GM23338 (cell line): ENCODE measurements around the gene MTHFD1. TPM values are rescaled to one million over a fixed set of nuclear protein-coding genes. Genes with fewer than 3 reads are reported as not detected.

Experiments used
- ATAC-seq: fragments of 200-7000 bp; cut with Tn5 transposase; 3 replicates; pipeline ENCODE4 v1.9.1; 2020
- DNase-seq: peaks from one replicate; pipeline ENCODE4 v3.0.0-alpha.2; 2015; ENCODE audit warnings: low spot score
- H2AFZ ChIP-seq: fragments of 200-600 bp; sonication (generic); 2 replicates; pipeline ENCODE4 v1.8.0; 2016; ENCODE audit warnings: antibody characterized with exemption, mild to moderate bottlenecking, moderate library complexity
- H3F3A ChIP-seq: fragments of 200-600 bp; sonication (generic); replicated peaks from 2 replicates; pipeline ENCODE4 v1.8.0; 2017; ENCODE audit warnings: antibody characterized with exemption, mixed run types, low read depth
- H3K27ac ChIP-seq: fragments of 200-600 bp; sonication (generic); 2 replicates; pipeline ENCODE4 v1.6.1; 2016; ENCODE audit warnings: low read depth
- H3K27me3 ChIP-seq: fragments of 200-600 bp; sonication (generic); 2 replicates; pipeline ENCODE4 v1.8.0; 2016; ENCODE audit warnings: mild to moderate bottlenecking, mixed run types, moderate library complexity; ENCODE audit not compliant: insufficient read depth
- H3K36me3 ChIP-seq: fragments of 200-600 bp; sonication (generic); 2 replicates; pipeline ENCODE4 v1.8.0; 2016; ENCODE audit warnings: mild to moderate bottlenecking; ENCODE audit not compliant: insufficient read depth
- H3K4me1 ChIP-seq: fragments of 200-600 bp; sonication (generic); 2 replicates; pipeline ENCODE4 v1.8.0; 2016; ENCODE audit warnings: mild to moderate bottlenecking, moderate library complexity; ENCODE audit not compliant: insufficient read depth
- H3K4me2 ChIP-seq: fragments of 200-600 bp; sonication (generic); 2 replicates; pipeline ENCODE4 v1.7.1; 2017; ENCODE audit warnings: mixed run types
- H3K4me3 ChIP-seq: fragments of 200-600 bp; sonication (generic); 2 replicates; pipeline ENCODE4 v1.6.1; 2016; ENCODE audit warnings: mixed run types
- H3K79me2 ChIP-seq: fragments of 200-600 bp; sonication (generic); replicated peaks from 2 replicates; pipeline ENCODE4 v1.8.0; 2017; ENCODE audit warnings: mild to moderate bottlenecking; ENCODE audit not compliant: insufficient read depth
- H3K9me2 ChIP-seq: fragments of 200-600 bp; sonication (generic); 2 replicates; pipeline ENCODE4 v1.8.0; 2017; ENCODE audit not compliant: insufficient read depth
- H4K20me1 ChIP-seq: fragments of 200-600 bp; sonication (generic); replicated peaks from 2 replicates; pipeline ENCODE4 v1.8.0; 2017; ENCODE audit warnings: mild to moderate bottlenecking; ENCODE audit not compliant: insufficient read depth
- H3K27ac Mint-ChIP-seq: 2 replicates; pipeline ENCODE4 v1.8.0; 2020; ENCODE audit warnings: inconsistent platforms, mild to moderate bottlenecking, moderate library complexity, mixed read lengths
- H3K27me3 Mint-ChIP-seq: 3 replicates; pipeline ENCODE4 v1.8.0; 2022; ENCODE audit warnings: low read depth, mild to moderate bottlenecking, moderate library complexity, mixed read lengths, inconsistent platforms; ENCODE audit not compliant: insufficient read depth, poor library complexity
- H3K36me3 Mint-ChIP-seq: 3 replicates; pipeline ENCODE4 v1.8.0; 2021; ENCODE audit warnings: low read depth, mild to moderate bottlenecking, inconsistent platforms, moderate library complexity, mixed read lengths
- H3K4me1 Mint-ChIP-seq: 3 replicates; pipeline ENCODE4 v1.8.0; 2020; ENCODE audit warnings: mild to moderate bottlenecking, inconsistent platforms, mixed read lengths
- H3K4me3 Mint-ChIP-seq: 3 replicates; pipeline ENCODE4 v1.8.0; 2021; ENCODE audit warnings: moderate library complexity, mild to moderate bottlenecking, inconsistent platforms, mixed read lengths
- H3K9me3 Mint-ChIP-seq: 3 replicates; pipeline ENCODE4 v1.8.0; 2020; ENCODE audit warnings: moderate library complexity, mild to moderate bottlenecking, inconsistent platforms, mixed read lengths
- CREB1 ChIP-seq: fragments of 250-450 bp; sonication (Bioruptor Pico); IDR thresholded peaks from 2 replicates; pipeline ENCODE4 v1.5.0; 2020; ENCODE audit warnings: low read depth, mild to moderate bottlenecking, moderate library complexity
- EZH2phosphoT487 ChIP-seq: fragments of 200-600 bp; sonication (generic); IDR thresholded peaks from one replicate; pipeline ENCODE4 v1.8.1; 2018; ENCODE audit warnings: antibody characterized with exemption; ENCODE audit not compliant: unreplicated experiment
- JUNB ChIP-seq: IDR thresholded peaks from one replicate; pipeline ENCODE4 v1.6.1; 2016; ENCODE audit warnings: antibody characterized with exemption; ENCODE audit not compliant: unreplicated experiment
- ZNF114 ChIP-seq: fragments of 250-450 bp; sonication (Bioruptor Pico); IDR thresholded peaks from 2 replicates; pipeline ENCODE4 v1.5.0; 2020; ENCODE audit warnings: mild to moderate bottlenecking, moderate library complexity
- ZNF331 ChIP-seq: fragments of 250-450 bp; sonication (Bioruptor Pico); IDR thresholded peaks from 2 replicates; pipeline ENCODE4 v1.5.0; 2020; ENCODE audit warnings: low read depth, mild to moderate bottlenecking, moderate library complexity
- polyA plus RNA-seq: library from polyadenylated mRNA; unstranded; fragments of >200 nt; fragmentation: Nextera tagmentation; extraction: Ambion mirVana; gene quantifications from 2 replicates; pipeline ENCODE4 v1.2.1, GENCODE V29; 2016
- total RNA-seq: library from RNA; depleted of rRNA; stranded (reverse); fragments of >200 nt; shearing (Covaris generic); gene quantifications from 2 replicates; pipeline ENCODE4 v1.2.3, GENCODE V29; 2014
- TF ChIP-seq, protein P1 (sequence below), 2 experiments: fragments of 200-600 bp in 1 of 2; sonication (generic) in 1 of 2; conservative IDR thresholded peaks; 2 replicates each; pipeline versions ENCODE4 v1.5.1 to v1.6.1; 2016 to 2017; ENCODE audit warnings: antibody characterized with exemption in 2 of 2, low read depth in 2 of 2, mild to moderate bottlenecking in 2 of 2, moderate library complexity in 1 of 2
- TF ChIP-seq, protein P2 (sequence below): IDR thresholded peaks from 2 replicates; pipeline ENCODE4 v1.6.1; 2016; ENCODE audit warnings: antibody characterized with exemption
- TF ChIP-seq, protein P3 (sequence below): IDR thresholded peaks from one replicate; pipeline ENCODE4 v1.6.1; 2018; ENCODE audit warnings: antibody characterized with exemption; ENCODE audit not compliant: unreplicated experiment

The MTHFD1 gene
- total and polyA plus RNA-seq, 2 experiments from 2014 or later = 219 to 237 TPM

DNA sequence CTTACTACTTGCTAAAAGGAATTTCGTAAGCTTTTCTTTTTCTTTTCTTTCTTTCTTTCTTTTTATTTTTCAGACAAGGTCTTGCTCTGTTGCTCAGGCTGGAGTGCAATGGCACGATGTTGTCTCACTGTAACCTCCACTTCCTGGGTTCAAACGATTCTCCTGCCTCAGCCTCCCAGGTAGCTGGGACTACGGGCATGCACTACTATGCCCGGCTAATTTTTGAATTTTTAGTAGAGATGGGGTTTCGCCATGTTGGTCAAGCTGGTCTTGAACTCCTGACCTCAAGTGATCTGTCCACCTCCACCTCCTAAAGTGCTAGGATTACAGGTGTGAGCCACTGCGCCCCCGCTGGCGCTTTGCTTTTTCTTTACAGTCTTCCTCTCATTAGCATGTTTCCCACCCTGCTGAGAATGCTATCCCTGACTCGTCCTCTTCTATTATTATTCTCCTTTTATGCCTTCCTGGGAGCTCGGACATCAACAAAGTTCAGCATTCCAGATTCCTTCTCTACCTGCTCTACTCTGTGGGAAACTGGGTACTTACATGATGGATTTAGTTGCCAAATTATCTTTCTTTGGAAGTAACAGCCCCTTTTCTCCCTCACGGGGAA lies 3.1 kb downstream of the MTHFD1 start:
- H3K79me2 ChIP-seq = peaks cover 79% of the 10 kb centered on the region
- peak overlapping the region; percentile 99 for H3K27ac ChIP-seq
- Mint-ChIP-seq H3K9me3 (peaks cover 3% of the 10 kb centered on the region; the same call in 2 of the 3 replicates), H3K4me3 (peak overlapping the region; percentile 63), H3K36me3 (peaks cover 66% of the 10 kb centered on the region), H3K27me3 (peaks cover 11% of the 10 kb centered on the region), H3K27ac (peak overlapping the region; percentile 95), H3K4me1 (peaks cover 62% of the 10 kb centered on the region)
- DNase-seq (peak; percentile 98), ATAC-seq (peak; percentile 56)
- no peaks in the 10 kb centered on the region for H3K27me3 ChIP-seq
- peaks cover 20% of the 10 kb centered on the region; the same call in 1 of the 2 replicates for H4K20me1 ChIP-seq
- no peak overlapping the region for H2AFZ ChIP-seq
- peak overlapping the region; percentile 66 for H3K4me2 ChIP-seq
- H3K9me2 ChIP-seq = peaks cover 4% of the 10 kb centered on the region; the same call in 1 of the 2 replicates
- TF ChIP-seq, protein P1, sequence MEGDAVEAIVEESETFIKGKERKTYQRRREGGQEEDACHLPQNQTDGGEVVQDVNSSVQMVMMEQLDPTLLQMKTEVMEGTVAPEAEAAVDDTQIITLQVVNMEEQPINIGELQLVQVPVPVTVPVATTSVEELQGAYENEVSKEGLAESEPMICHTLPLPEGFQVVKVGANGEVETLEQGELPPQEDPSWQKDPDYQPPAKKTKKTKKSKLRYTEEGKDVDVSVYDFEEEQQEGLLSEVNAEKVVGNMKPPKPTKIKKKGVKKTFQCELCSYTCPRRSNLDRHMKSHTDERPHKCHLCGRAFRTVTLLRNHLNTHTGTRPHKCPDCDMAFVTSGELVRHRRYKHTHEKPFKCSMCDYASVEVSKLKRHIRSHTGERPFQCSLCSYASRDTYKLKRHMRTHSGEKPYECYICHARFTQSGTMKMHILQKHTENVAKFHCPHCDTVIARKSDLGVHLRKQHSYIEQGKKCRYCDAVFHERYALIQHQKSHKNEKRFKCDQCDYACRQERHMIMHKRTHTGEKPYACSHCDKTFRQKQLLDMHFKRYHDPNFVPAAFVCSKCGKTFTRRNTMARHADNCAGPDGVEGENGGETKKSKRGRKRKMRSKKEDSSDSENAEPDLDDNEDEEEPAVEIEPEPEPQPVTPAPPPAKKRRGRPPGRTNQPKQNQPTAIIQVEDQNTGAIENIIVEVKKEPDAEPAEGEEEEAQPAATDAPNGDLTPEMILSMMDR (conservative IDR thresholded peaks at IDR 0.05; ENCODE audit: low read depth in 2 of 2) = peak; percentile 39 to 52; a peak in 3 of 4 replicates
- TF ChIP-seq, protein P2, sequence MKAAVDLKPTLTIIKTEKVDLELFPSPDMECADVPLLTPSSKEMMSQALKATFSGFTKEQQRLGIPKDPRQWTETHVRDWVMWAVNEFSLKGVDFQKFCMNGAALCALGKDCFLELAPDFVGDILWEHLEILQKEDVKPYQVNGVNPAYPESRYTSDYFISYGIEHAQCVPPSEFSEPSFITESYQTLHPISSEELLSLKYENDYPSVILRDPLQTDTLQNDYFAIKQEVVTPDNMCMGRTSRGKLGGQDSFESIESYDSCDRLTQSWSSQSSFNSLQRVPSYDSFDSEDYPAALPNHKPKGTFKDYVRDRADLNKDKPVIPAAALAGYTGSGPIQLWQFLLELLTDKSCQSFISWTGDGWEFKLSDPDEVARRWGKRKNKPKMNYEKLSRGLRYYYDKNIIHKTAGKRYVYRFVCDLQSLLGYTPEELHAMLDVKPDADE = 0 out of 2 replicates have a peak, but pooled peaks have one; percentile 22
- 0 out of 2 replicates have a peak, but pooled peaks have one; percentile 17 for TF ChIP-seq CREB1 (CRISPR knock-in tag)
- peak; percentile 89; the same call in 1 of the 2 replicates for TF ChIP-seq ZNF114 (CRISPR knock-in tag)
- TF ChIP-seq, protein P3, sequence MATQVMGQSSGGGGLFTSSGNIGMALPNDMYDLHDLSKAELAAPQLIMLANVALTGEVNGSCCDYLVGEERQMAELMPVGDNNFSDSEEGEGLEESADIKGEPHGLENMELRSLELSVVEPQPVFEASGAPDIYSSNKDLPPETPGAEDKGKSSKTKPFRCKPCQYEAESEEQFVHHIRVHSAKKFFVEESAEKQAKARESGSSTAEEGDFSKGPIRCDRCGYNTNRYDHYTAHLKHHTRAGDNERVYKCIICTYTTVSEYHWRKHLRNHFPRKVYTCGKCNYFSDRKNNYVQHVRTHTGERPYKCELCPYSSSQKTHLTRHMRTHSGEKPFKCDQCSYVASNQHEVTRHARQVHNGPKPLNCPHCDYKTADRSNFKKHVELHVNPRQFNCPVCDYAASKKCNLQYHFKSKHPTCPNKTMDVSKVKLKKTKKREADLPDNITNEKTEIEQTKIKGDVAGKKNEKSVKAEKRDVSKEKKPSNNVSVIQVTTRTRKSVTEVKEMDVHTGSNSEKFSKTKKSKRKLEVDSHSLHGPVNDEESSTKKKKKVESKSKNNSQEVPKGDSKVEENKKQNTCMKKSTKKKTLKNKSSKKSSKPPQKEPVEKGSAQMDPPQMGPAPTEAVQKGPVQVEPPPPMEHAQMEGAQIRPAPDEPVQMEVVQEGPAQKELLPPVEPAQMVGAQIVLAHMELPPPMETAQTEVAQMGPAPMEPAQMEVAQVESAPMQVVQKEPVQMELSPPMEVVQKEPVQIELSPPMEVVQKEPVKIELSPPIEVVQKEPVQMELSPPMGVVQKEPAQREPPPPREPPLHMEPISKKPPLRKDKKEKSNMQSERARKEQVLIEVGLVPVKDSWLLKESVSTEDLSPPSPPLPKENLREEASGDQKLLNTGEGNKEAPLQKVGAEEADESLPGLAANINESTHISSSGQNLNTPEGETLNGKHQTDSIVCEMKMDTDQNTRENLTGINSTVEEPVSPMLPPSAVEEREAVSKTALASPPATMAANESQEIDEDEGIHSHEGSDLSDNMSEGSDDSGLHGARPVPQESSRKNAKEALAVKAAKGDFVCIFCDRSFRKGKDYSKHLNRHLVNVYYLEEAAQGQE = no peak
- H3F3A ChIP-seq = peaks cover 12% of the 10 kb centered on the region; the same call in 1 of the 2 replicates
- peaks cover 24% of the 10 kb centered on the region for H3K4me1 ChIP-seq
- H3K4me3 ChIP-seq = peak overlapping the region; percentile 39
- H3K36me3 ChIP-seq = no peaks in the 10 kb centered on the region

DNA sequence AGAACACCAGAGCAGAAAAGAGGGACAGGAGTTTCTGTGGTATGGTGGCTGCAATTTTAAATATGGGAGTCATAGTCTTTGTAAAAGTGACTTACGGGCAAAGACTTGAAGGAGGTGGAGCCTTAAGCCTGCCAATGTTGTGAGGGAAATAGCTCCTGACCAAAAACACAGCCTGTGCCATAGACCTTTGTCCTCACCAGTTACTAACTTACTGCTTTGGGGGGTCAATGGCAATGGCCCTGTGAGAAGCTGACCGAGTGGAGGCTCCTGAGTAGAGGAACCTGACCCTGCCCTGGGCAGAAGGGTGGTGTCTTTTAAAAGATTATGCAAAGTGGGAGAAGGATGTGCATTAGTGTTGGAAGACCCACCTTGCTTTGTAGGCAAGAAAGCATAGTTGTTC lies 3.8 kb downstream of the MTHFD1 start:
- Histone ChIP-seq H3K9me2 (peaks cover 4% of the 10 kb centered on the region; the same call in 1 of the 2 replicates), H3K4me3 (peak overlapping the region; percentile 39), H4K20me1 (peaks cover 26% of the 10 kb centered on the region; the same call in 1 of the 2 replicates), H3K36me3 (no peaks in the 10 kb centered on the region), H3K27me3 (no peaks in the 10 kb centered on the region), H3K27ac (peak overlapping the region; percentile 99), H3K4me1 (peaks cover 24% of the 10 kb centered on the region), H3F3A (peaks cover 12% of the 10 kb centered on the region; the same call in 1 of the 2 replicates), H3K4me2 (peak overlapping the region; percentile 66), H3K79me2 (peaks cover 78% of the 10 kb centered on the region), H2AFZ (no peak overlapping the region)
- TF ChIP-seq ZNF114 (CRISPR knock-in tag) (no peak), ZNF331 (CRISPR knock-in tag) (no peak), EZH2phosphoT487 (no peak), JUNB (no peak)
- TF ChIP-seq, protein P3 = no peak
- DNase-seq = peak; percentile 38
- Mint-ChIP-seq H3K9me3 (peaks cover 3% of the 10 kb centered on the region; the same call in 2 of the 3 replicates), H3K36me3 (peaks cover 66% of the 10 kb centered on the region), H3K27ac (peak overlapping the region; percentile 95), H3K4me3 (peak overlapping the region; percentile 63), H3K4me1 (peaks cover 60% of the 10 kb centered on the region), H3K27me3 (peaks cover 11% of the 10 kb centered on the region)
- ATAC-seq = no peak
